IPS-NIHi11 (cell line): ENCODE results near the gene KDM2A.
"Not testable (repeated sequence)": the region's sequence is repeated elsewhere in the genome, so short reads cannot be mapped to it uniquely, and the experiment has no call there.

ENCODE experiments used
- DNase-seq: peaks from one replicate; pipeline ENCODE4 v3.0.0; 2012; ENCODE audit warnings: mixed read lengths, low spot score

Gene KDM2A

DNA sequence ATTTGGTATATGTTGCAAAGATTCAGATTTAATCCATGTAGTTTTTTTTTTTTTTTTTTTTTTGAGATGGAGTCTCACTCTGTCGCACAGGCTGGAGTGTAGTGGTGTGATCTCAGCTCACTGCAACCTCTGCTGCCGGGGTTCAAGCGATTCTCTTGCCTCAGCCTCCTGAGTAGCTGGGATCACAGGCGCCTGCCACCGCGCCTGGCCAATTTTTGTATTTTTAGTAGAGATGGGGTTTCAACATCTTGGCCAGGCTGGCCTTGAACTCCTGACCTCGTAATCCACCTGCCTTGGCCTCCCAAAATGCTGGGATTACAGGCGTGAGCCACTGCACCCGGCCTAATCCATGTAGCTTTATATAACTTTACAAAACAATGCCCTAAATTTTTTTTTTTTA is 49.8 kb downstream of the KDM2A start:
- not testable (repeated sequence) for DNase-seq

DNA sequence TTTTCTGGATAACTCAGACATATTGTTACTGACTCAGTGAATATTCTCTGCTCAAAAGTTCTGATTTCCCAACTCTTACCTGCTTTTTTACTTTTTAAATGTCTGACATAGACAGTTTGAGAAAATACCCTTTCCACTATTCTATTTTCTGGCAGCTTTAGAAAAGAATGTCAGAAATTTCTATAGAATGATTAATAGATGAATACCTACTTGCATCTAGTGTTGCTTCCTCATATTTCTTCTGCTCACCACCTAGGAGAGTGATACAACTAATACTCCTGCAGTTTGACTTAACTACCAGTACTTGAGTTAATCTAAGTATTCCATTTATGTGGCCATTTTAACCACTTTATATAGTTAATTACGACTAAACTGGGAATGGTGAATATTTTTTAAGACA is 55.2 kb downstream of the KDM2A start:
- DNase-seq, result no peak

DNA sequence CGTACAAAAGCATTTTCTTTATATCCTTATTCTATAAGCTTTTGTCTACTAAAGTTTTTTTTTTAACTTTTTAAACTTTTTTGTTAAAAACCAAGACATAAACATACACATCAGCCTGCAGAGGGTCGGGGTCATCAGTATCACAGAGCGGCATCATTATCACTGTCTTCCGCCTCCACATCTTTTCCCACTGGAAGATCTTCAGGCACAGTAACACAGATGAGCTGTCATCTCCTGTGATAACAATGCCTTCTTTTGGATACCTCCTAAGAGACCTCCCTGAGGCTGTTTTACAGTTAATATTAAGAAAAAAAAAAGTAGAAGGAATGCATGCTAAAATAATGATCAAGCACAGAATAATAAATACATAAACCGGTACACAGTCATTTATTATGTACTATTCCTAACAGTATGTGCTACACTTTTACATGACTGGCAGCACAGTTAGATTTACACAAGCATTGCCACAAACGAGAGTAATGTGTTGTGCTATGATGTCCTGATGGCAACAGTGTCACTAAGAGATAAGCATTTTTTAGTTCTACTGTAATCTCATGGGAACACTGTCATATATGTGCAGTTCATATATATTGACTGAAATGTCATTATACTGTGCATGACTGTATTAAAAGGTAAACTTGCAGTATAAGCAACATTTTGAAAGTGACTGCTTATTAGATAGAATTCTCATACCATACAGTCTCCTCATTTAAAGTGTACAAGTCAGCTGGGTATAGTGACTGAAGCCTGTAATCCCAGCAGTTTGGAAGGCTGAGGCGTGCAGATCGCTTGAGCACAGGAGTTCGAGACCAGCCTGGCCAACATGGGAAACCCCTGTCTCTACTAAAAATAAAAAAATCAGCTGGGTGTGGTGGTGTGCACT is 58.6 kb downstream of the KDM2A start:
- DNase-seq, result no peak

GRCh38 chr11:67178421-67178820 is 59.4 kb downstream of the KDM2A start:
- no peak for DNase-seq

DNA sequence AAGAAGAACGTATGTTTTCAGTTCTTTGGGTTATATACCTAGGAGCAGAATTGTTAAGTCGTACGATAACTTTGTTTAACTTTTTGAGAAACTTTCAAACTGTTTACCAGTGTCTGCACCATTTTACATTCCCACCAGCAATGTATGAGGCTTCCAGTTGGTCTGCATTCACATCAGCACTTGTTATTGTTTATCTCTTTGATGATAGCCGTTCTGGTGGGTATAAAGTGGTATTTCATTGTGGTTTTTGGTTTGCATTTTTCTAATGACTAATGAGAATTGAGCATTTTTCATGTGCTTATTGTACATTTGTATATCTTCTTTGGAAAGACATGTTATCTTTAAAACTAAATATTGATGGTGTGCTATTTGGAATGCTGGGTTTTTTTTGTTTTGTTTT is 59.8 kb downstream of the KDM2A start:
- DNase-seq, result no peak

DNA sequence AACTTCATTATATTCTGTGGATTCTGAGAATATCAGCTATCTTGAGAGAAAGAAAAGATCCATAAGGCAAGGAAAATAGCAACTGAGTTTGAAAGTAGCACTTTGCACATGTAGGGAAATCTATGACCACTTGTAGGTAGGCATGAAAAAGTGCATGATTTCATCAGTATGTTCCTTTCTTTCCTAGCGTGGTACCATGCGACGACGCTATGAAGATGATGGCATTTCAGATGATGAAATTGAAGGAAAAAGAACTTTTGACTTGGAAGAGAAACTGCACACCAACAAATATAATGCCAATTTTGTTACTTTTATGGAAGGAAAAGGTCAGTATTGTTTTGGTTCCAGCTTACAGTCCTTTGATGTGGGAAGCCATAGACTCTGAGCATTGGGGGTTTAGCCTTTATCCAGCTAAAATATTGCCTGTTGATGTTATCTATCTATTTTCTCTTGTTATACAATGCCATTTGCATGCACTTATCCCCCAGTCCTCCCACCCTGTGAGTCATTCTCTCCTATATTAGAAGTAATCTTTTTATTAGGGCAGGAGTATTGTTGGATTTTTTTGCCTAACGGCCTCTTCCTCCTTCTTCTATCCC is 60.9 kb downstream of the KDM2A start:
- no peak for DNase-seq

DNA sequence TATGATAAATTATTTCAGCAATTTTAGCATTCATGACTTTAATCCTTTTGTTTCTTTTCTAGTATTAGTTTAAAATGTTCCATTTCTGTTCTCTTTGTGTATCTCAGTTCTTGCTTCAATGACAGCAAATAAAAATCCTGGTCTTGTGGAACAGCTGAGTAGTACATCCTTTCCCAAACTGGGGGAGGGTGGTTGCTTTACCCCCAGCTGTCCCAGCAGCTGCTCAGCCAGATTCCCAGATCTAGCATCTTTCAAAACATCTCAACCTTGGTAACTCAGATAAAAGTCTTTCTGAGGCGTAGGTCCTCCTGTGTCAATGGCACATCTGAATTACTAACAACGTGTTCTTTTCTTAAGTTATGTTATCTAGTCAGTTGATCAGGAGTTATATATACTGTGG is 75.0 kb downstream of the KDM2A start:
- DNase-seq, result no peak

DNA sequence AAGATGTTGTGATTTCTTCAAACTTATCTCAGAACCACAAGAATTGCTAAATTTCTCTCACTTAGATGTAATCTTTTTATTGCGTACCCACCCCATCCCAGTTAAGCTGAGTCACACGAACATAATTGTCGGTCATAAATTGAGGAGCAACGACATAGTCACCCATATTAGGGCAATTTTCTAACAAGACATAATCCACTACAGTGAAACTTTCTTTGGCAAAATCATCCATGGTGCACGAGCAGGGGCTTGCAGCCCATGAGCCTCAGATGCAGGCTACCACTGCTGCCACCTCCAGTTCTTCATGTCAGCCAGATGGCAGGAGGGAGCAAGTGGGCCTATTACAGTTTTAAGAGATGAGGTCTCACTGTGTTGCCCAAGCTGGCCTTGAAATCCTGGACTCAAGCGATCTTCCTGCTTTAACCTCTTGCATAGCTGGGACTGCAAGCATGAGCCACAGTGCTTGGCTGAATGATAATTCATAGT is 77.0 kb downstream of the KDM2A start:
- DNase-seq, result peak; percentile 28

GRCh38 chr11:67197606-67198005 is 78.5 kb downstream of the KDM2A start:
- no peak for DNase-seq

DNA sequence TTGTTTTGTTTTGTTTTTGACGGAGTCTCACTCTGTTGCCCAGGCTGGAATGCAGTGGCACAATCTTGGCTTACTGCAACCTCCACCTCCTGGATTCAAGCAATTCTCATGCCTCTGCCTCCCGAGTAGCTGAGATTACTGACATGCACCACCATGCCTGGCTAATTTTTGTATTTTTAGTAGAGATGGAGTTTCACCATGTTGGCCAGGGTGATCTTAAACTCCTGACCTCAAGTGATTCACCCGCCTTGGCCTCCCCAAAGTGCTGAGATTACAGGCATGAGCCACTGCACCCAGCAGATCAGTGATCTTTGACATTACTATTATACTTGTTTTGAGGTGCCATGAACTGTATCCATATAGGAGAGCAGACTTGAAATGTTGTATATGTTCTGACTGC is 79.7 kb downstream of the KDM2A start:
- not testable (repeated sequence) for DNase-seq

GRCh38 chr11:67199751-67200150 is 80.7 kb downstream of the KDM2A start:
- no peak for DNase-seq

DNA sequence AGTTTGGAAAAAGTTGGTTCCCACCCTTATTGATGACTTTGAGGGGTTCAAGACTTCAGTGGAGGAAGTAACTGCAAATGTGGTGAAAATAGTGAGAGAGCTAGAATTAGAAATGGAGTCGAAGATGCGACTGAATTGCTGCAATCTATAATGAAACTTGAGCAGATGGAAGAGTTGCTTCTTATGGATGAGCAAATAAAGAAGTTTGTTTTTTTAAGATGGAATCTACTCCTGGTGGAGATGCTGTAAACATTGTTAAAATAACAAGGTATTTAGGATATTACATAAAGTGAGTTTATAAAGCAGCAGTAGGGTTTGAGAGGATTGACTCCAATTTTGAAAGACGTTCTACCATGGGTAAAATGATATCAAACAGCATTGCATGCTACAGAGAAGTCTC is 83.0 kb downstream of the KDM2A start:
- DNase-seq, result no peak

- DNase-seq, result no peak
Measured at GRCh38 chr11:67204822-67205221, 85.8 kb downstream of the KDM2A start.

DNA sequence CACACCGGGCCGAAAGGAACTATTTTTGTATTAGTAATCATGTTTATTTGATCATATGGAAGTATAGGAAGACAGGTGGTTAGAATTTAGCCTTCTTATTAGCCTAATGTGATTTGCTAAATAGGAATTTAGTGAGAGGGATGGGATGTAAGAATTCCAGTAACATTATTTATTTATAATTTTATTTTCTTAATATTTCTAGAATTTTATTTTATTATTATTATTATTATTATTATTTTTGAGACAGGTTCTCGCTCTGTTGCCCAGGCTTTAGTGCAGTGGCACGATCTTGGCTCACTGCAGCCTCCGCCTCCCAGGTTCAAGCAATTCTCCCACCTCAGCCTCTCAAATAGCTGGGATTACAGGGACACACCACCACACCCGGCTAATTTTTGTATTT is 90.2 kb downstream of the KDM2A start:
- DNase-seq, result not testable (repeated sequence)

GRCh38 chr11:67211656-67212436 is 92.8 kb downstream of the KDM2A start:
- no peak for DNase-seq

- DNase-seq, result no peak
Measured at GRCh38 chr11:67213178-67213621, 94.1 kb downstream of the KDM2A start.

DNA sequence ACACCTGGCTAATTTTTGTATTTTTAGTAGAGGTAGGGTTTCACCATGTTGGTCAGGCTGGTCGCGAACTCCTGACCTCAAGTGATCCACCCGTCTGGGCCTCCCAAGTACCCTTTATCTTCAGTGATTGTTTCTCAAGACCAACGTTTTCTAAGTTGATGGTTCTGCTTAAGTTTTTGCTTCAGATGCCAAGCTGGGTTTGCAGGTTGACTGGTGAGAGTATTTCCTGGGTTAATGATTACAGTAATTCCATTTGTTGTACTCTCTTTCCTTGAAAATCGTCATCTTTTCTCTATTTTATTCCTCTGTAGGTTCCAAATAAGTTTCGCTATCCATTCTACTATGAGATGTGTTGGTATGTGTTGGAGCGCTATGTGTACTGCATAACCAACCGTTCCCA is 108.7 kb downstream of the KDM2A start:
- DNase-seq, result no peak

DNA sequence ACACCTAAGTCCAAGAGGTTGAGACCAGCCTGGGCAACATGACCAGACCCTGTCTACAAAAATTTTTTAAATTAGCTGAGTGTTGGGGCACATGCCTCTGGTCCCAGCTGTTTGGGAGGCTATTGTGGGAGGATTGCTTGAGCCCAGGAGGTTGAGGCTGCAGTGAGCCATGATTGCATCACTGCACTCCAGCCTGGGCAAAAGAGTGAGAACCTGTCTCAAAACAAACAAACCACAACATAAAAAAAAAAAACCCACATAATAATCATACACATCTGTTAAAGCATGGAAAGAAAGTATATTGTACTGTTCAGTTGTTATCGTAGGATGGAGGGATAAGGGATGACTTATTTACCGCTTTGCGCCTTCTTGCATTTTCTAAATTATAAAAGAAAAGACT is 111.3 kb downstream of the KDM2A start:
- DNase-seq, result no peak

DNA sequence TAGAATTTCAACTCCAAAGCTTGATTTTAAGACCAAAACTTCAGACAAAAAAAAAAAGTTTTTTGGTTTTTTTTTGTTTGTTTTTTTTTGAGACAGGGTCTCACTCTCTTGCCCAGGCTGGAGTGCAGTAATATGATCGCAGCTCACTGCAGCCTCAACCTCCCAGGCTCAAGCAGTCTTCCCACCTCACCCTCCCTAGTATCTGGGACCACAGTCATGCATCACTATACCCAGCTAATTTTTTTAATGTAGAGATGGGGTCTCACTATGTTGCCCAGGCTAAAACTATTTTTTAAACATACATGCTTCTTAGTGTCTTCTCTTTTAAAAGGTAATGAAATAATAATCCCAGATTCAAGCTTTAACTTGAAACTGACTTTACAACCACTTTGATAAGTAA is 111.8 kb downstream of the KDM2A start:
- no peak for DNase-seq

DNA sequence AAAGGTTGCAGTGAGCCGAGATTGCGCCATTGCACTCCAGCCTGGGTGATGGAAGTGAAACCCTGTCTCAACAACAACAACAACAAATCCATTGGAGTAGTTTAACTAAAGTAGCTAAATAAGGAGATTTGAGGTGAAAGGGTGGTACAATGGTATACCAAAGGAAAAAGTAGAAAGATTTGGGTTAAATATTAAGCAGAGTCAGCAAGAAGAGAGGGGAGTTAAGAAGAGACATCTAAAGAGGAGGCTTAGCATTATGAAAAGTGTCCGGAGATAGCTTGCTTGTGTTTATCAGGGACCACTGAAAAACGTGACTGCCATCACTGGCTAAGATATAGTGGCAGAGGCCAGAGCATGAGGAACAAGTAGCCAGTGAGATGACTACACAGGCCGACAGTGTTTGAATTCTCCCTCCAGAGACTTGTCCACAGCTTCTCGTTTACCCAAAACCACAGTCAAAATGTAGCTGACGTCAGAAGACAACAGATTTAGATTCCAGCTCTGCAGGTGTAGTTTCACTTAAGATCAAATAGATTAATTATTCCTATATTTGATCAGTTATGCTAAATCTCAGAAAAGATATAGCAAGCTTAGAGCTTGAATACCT is 114.6 kb downstream of the KDM2A start:
- DNase-seq, result no peak

GRCh38 chr11:67234571-67234970 is 115.5 kb downstream of the KDM2A start:
- DNase-seq, result not testable (repeated sequence)

DNA sequence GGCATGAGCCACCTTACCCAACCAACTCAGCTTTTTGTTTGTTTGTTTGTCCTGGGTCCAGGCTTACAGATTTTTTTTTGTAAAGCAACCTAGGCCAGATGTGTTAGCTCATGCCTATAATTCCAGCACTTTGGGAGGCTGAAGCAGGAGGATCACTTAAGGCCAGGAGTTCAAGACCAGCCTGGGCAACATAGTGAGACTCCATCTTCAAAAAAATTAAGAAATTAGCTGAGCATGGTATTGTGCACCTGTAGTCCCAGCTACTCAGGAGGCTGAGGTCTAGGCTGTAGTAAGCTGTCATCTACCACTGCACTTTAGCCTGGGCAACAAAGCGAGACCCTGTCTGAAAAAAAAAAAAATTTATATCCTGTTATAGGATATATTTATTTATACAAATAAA is 118.5 kb downstream of the KDM2A start:
- no peak for DNase-seq
